H1 (cell line): ENCODE measurements around the gene DES. TPM values are rescaled to one million over a fixed set of nuclear protein-coding genes. Genes with fewer than 3 reads are reported as not detected.

Source experiments
- CTCF ChIA-PET: fragments of 300-600 bp; sonication (Branson Sonifier 250); formaldehyde crosslinking; loops from one replicate; lab custom pipeline; 2021; ENCODE audit not compliant: partially characterized antibody; lab: Charles Lee
- POLR2A ChIA-PET: fragments of 300-600 bp; sonication (Branson Sonifier 250); formaldehyde crosslinking; loops from one replicate; lab custom pipeline; 2021; ENCODE audit warnings: inconsistent platforms; ENCODE audit not compliant: partially characterized antibody; lab: Charles Lee
- DNase-seq, 2 experiments: peaks; one replicate each; pipeline versions ENCODE4 v3.0.0 to v3.0.0-alpha.2; 2010 to 2022; ENCODE audit warnings: low spot score in 2 of 2, low read depth in 1 of 2, mixed read lengths in 1 of 2
- FAIRE-seq: peaks from 2 replicates; lab custom pipeline; 2011; peaks lifted over from hg19 to GRCh38; lab: Jason Lieb, UNC
- H2AFZ ChIP-seq: 2 replicates; pipeline ENCODE4 v1.8.1; 2012; ENCODE audit warnings: low read length, inconsistent platforms
- H2AK5ac ChIP-seq: 2 replicates; pipeline ENCODE4 v1.6.1; 2013; ENCODE audit warnings: low read depth, low read length
- H2BK120ac ChIP-seq: replicated peaks from 2 replicates; pipeline ENCODE3; 2013; ENCODE audit warnings: low read depth, low read length, inconsistent platforms
- H2BK12ac ChIP-seq: 2 replicates; pipeline ENCODE4 v1.6.1; 2013; ENCODE audit warnings: low read depth, low read length
- H2BK15ac ChIP-seq: 2 replicates; pipeline ENCODE4 v1.6.1; 2013; ENCODE audit warnings: low read length
- H2BK20ac ChIP-seq: 2 replicates; pipeline ENCODE4 v1.6.1; 2013; ENCODE audit warnings: low read length
- H2BK5ac ChIP-seq: 2 replicates; pipeline ENCODE4 v1.6.1; 2013; ENCODE audit warnings: low read depth, low read length
- H3K14ac ChIP-seq: 2 replicates; pipeline ENCODE4 v1.6.1; 2013; ENCODE audit warnings: inconsistent platforms; ENCODE audit not compliant: insufficient read length
- H3K18ac ChIP-seq: 2 replicates; pipeline ENCODE4 v1.6.1; 2013; ENCODE audit warnings: low read length; ENCODE audit errors: extremely low read depth
- H3K23ac ChIP-seq: 2 replicates; pipeline ENCODE4 v1.6.1; 2013; ENCODE audit warnings: inconsistent platforms; ENCODE audit not compliant: insufficient read length
- H3K23me2 ChIP-seq: 2 replicates; pipeline ENCODE4 v1.6.1; 2013; ENCODE audit warnings: low read depth, low read length
- H3K27ac ChIP-seq: 2 replicates; pipeline ENCODE4 v1.6.1; 2011; ENCODE audit warnings: low read depth, low read length, inconsistent platforms
- H3K27me3 ChIP-seq, 4 experiments: replicated peaks in 1 of 4; 1 replicate in 1 of 4; 2 replicates in 3 of 4; pipeline versions ENCODE4 v1.6.1 to v1.8.1; 2011 to 2013; ENCODE audit warnings: low read length in 3 of 4, mild to moderate bottlenecking in 3 of 4, inconsistent platforms in 2 of 4, mixed read lengths in 2 of 4, moderate library complexity in 1 of 4; ENCODE audit not compliant: control insufficient read depth in 3 of 4, insufficient read depth in 3 of 4; ENCODE audit errors: extremely low read depth in 1 of 4
- H3K36me3 ChIP-seq, 4 experiments: 2 replicates each; pipeline versions ENCODE4 v1.6.1 to v1.8.1; 2011 to 2013; ENCODE audit warnings: mild to moderate bottlenecking in 4 of 4, low read length in 3 of 4, moderate library complexity in 2 of 4, control low read depth in 1 of 4, inconsistent platforms in 1 of 4; ENCODE audit not compliant: insufficient read depth in 4 of 4, control insufficient read depth in 2 of 4
- H3K4ac ChIP-seq: replicated peaks from 2 replicates; pipeline ENCODE3; 2013; ENCODE audit warnings: low read length, low read depth, mixed read lengths, inconsistent platforms; ENCODE audit not compliant: insufficient read length
- H3K4me1 ChIP-seq, 4 experiments: replicated peaks in 1 of 4; 1 replicate in 1 of 4; 2 replicates in 3 of 4; pipeline versions ENCODE4 v1.6.1 to v1.8.1; 2011 to 2013; ENCODE audit warnings: low read length in 3 of 4, inconsistent platforms in 2 of 4, mixed read lengths in 1 of 4; ENCODE audit not compliant: insufficient read depth in 4 of 4, control insufficient read depth in 3 of 4
- H3K4me2 ChIP-seq, 2 experiments: 2 replicates each; pipeline versions ENCODE4 v1.6.1 to v1.8.1; 2011 to 2013; ENCODE audit warnings: low read depth in 2 of 2, low read length in 2 of 2, control low read depth in 1 of 2, inconsistent platforms in 1 of 2, mild to moderate bottlenecking in 1 of 2; ENCODE audit not compliant: insufficient read depth in 1 of 2
- H3K4me3 ChIP-seq, 4 experiments: fragments of 200-600, 300-600 bp in 1 of 4; sonication (generic), shearing (Covaris generic), sonication (Bioruptor Twin) in 1 of 4; 2 replicates each; pipeline versions ENCODE4 v1.5.1 to v1.8.1; 2011 to 2016; ENCODE audit warnings: low read length in 4 of 4, low read depth in 3 of 4, control low read depth in 2 of 4, inconsistent platforms in 2 of 4, mild to moderate bottlenecking in 2 of 4, mixed read lengths in 1 of 4, moderate library complexity in 1 of 4; ENCODE audit not compliant: insufficient read depth in 2 of 4; ENCODE audit errors: extremely low read depth in 1 of 4
- H3K56ac ChIP-seq: replicated peaks from 2 replicates; pipeline ENCODE3; 2013; ENCODE audit warnings: low read depth, mild to moderate bottlenecking, mixed read lengths, low read length, inconsistent platforms; ENCODE audit not compliant: insufficient read length
- H3K79me1 ChIP-seq: 2 replicates; pipeline ENCODE4 v1.6.1; 2013; ENCODE audit warnings: low read depth, low read length, control low read depth
- H3K79me2 ChIP-seq, 2 experiments: 2 replicates each; pipeline versions ENCODE4 v1.6.1 to v1.8.1; 2012 to 2013; ENCODE audit warnings: low read length in 2 of 2, mild to moderate bottlenecking in 2 of 2, inconsistent platforms in 1 of 2; ENCODE audit not compliant: insufficient read depth in 2 of 2, control insufficient read depth in 1 of 2
- H3K9ac ChIP-seq, 4 experiments: replicated peaks in 1 of 4; 1 replicate in 1 of 4; 2 replicates in 3 of 4; pipeline versions ENCODE4 v1.6.1 to v1.8.1; 2011 to 2013; ENCODE audit warnings: low read depth in 3 of 4, low read length in 3 of 4, control low read depth in 2 of 4, mild to moderate bottlenecking in 2 of 4, moderate library complexity in 2 of 4, inconsistent platforms in 1 of 4; ENCODE audit errors: extremely low read depth in 1 of 4
- H3K9me3 ChIP-seq, 2 experiments: 2 replicates each; pipeline versions ENCODE4 v1.6.1 to v1.8.1; 2012 to 2013; ENCODE audit warnings: mild to moderate bottlenecking in 2 of 2, moderate library complexity in 2 of 2, control low read depth in 1 of 2, inconsistent platforms in 1 of 2, low read depth in 1 of 2, low read length in 1 of 2, mixed read lengths in 1 of 2; ENCODE audit not compliant: insufficient read depth in 2 of 2
- H4K20me1 ChIP-seq, 2 experiments: replicated peaks in 1 of 2; 2 replicates each; pipeline versions ENCODE3 to v1.8.1; 2011 to 2013; ENCODE audit warnings: inconsistent platforms in 2 of 2, low read length in 2 of 2, mild to moderate bottlenecking in 1 of 2; ENCODE audit not compliant: insufficient read depth in 2 of 2, control insufficient read depth in 1 of 2
- H4K5ac ChIP-seq: 2 replicates; pipeline ENCODE4 v1.6.1; 2013; ENCODE audit warnings: low read length, low read depth, mixed read lengths, inconsistent platforms; ENCODE audit not compliant: insufficient read length
- H4K8ac ChIP-seq: 2 replicates; pipeline ENCODE4 v1.8.0; 2013; ENCODE audit warnings: mild to moderate bottlenecking, moderate library complexity, low read length, inconsistent platforms; ENCODE audit not compliant: insufficient read depth; ENCODE audit errors: extremely low read depth
- H4K91ac ChIP-seq: replicated peaks from 2 replicates; pipeline ENCODE3; 2013; ENCODE audit warnings: low read length, mixed read lengths, inconsistent platforms; ENCODE audit not compliant: insufficient read length
- CTCF ChIP-seq, 3 experiments: IDR thresholded peaks; 1 replicate in 2 of 3; 2 replicates in 1 of 3; pipeline versions ENCODE4 v1.5.1 to v1.6.1; 2011; ENCODE audit warnings: low read length in 3 of 3, mild to moderate bottlenecking in 3 of 3, inconsistent platforms in 2 of 3, low read depth in 1 of 3, moderate library complexity in 1 of 3; ENCODE audit not compliant: insufficient read depth in 1 of 3; ENCODE audit errors: control extremely low read depth in 1 of 3
- FOSL1 ChIP-seq: IDR thresholded peaks from 2 replicates; pipeline ENCODE4 v1.6.1; 2011; ENCODE audit warnings: mild to moderate bottlenecking, low read depth, low read length, moderate library complexity; ENCODE audit not compliant: insufficient read depth
- SRF ChIP-seq: IDR thresholded peaks from 2 replicates; pipeline ENCODE4 v1.6.1; 2011; ENCODE audit warnings: mild to moderate bottlenecking, low read depth, low read length, moderate library complexity
- WGBS, 2 experiments: shearing (Covaris generic) in 1 of 2; methylation state at CpG; one replicate each; pipeline versions ENCODE4 v1.1.6 to v1.1.7; 2013 to 2015; ENCODE audit warnings: low lambda C conversion rate in 2 of 2, mixed read lengths in 2 of 2, inconsistent platforms in 1 of 2, low coverage in 1 of 2, missing lambda C conversion rate in 1 of 2; ENCODE audit not compliant: insufficient replicate concordance in 2 of 2, insufficient coverage in 1 of 2, insufficient read length in 1 of 2; ENCODE audit errors: extremely low coverage in 1 of 2, missing lambda C conversion rate in 1 of 2; 5-methylcytosine and 5-hydroxymethylcytosine counted together
- polyA plus RNA-seq, 7 experiments: library from polyadenylated mRNA; depleted of rRNA in 3 of 7; stranded (reverse) in 5 of 7; unstranded in 2 of 7; fragments of >200 nt in 5 of 7; fragments of 200-250 nt in 2 of 7; gene quantifications; 1 replicate in 5 of 7; 2 replicates in 1 of 7; 4 replicates in 1 of 7; pipeline versions ENCODE4 v1.2.1 to v1.2.3, GENCODE V29; 2011 to 2013; ENCODE audit warnings: missing spikeins in 2 of 7, mixed read lengths in 2 of 7
- total RNA-seq: library from RNA; stranded (reverse); fragmentation: NEBNext Ultra II Directional; extraction: Animal tissue kit (Norgen Biotek cat#: 25700); gene quantifications from 2 replicates; pipeline ENCODE4 v1.2.1, GENCODE V29; 2021

The DES gene
- total and polyA plus RNA-seq, 2 of the 8 experiments (the other 6 are each of a cell fraction or from before 2014, with no cell fraction given): 1.8 to 4.3 TPM

DNA sequence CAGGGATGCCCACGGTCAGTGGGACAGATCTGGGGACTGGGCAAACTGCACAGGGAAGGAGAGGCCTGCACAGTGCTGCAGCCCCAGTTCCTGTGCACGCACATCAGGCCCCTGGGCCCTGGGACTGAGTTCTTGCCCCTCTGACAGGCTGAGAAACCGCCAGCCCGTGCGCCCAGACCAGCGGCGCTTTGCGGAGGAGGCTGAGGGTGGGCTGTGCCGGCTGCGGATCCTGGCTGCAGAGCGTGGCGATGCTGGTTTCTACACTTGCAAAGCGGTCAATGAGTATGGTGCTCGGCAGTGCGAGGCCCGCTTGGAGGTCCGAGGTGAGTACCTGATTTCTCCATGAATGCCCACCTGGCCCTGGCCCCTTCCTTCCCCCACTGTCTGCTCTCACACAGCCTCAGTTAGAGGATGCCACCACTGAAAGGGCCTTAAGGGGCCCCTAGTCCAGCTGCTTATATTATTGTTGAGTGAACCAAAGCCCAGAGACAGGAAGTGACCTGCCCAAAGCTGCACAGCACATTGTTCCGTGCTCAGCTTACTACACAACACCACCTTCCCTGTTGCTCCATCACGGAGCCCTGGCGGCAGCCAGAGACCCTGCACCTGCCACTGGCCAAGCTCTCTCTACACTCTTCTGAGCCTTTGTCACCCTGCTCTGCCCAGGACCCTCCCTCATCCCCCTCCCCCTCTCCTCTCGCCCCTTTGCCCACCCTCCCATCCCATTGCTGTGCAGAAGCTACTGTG, 46.3 kb downstream of the DES start:
- Histone ChIP-seq H3K14ac (no peak overlapping the region), H3K23me2 (peaks cover 3% of the 10 kb centered on the region; the same call in 1 of the 2 replicates), H3K9ac (no peak overlapping the region), H3K27ac (no peak overlapping the region), H4K8ac (no peak overlapping the region), H2BK5ac (no peak overlapping the region), H3K18ac (no peak overlapping the region), H3K4me2 (no peak overlapping the region), H2BK12ac (no peak overlapping the region), H2AFZ (no peak overlapping the region), H2BK15ac (no peak overlapping the region), H4K20me1 (peaks cover 0 to 6% of the 10 kb centered on the region in 2 experiments), H2BK120ac (no peak overlapping the region), H3K23ac (no peak overlapping the region), H3K4ac (no peak overlapping the region)
- DNase-seq: peak in 1 of 2 experiments; percentile 42
- WGBS, 2 experiments: 90% methylated on average over 19 of the region's 21 CpGs; no CpG with 5 or more reads in 1 of the 2 experiments
- POLR2A ChIA-PET: interaction anchor here (1.4 to 1.9 kb wide), 4 partner anchors 9 to 42 kb away, joined by 4 to 7 read pairs (median 5); no protein-coding TSS in a partner anchor
- TF ChIP-seq CTCF (IDR thresholded peaks at IDR 0.05; ENCODE audit: control extremely low read depth in 1 of 3, insufficient read depth in 1 of 3, low read depth in 1 of 3, low read length in 3 of 3) (peak in 1 of 3 experiments; percentile 19; a peak in 1 of 4 replicates), FOSL1 (no peak), SRF (no peak)
- TF ChIP-seq, all 59 proteins: peak for 1
- Histone ChIP-seq H3K4me1 (peaks cover 9 to 23% (median 21%) of the 10 kb centered on the region in 4 experiments), H4K91ac (no peak overlapping the region), H3K79me2 (no peaks in the 10 kb centered on the region), H3K79me1 (no peaks in the 10 kb centered on the region), H3K36me3 (peaks cover 0 to 6% (median under 1%) of the 10 kb centered on the region in 4 experiments; a peak in 1 of 8 replicates), H3K4me3 (no peak overlapping the region), H3K56ac (no peak overlapping the region), H2BK20ac (no peak overlapping the region), H2AK5ac (no peak overlapping the region), H3K27me3 (no peaks in the 10 kb centered on the region; a peak in 1 of 7 replicates), H3K9me3 (no peaks in the 10 kb centered on the region), H4K5ac (no peak overlapping the region)
- no peak for FAIRE-seq
- CTCF ChIA-PET: interaction anchor here (0.7 to 113.1 kb wide), 6 partner anchors 6 to 96 kb away, joined by 3 to 7248 read pairs (median 26); partner anchors contain the start of genes ASIC4, CHPF, DES and GMPPA
